Stimulated activated CD8-positive, alpha-beta memory T cell treated with anti-CD3 and anti-CD28 coated beads, Interleukin-7, amount 100 ng/mL, for 48 hours (primary cell): ENCODE data around the gene MARCHF11.

Experiments
- DNase-seq, 2 donors: peaks; one replicate each; pipeline ENCODE4 v3.0.0-alpha.2; 2020; ENCODE audit warnings: low read depth in 1 of 2; ENCODE audit errors: extremely low read depth in 1 of 2

MARCHF11 gene

GRCh38 chr5:16179511-16179935, at the start of gene MARCHF11:
MARCHF11 (minus strand) TSS chr5:16179791; CDS start chr5:16179575, 216 bp downstream.
- DNase-seq = no peak

DNA sequence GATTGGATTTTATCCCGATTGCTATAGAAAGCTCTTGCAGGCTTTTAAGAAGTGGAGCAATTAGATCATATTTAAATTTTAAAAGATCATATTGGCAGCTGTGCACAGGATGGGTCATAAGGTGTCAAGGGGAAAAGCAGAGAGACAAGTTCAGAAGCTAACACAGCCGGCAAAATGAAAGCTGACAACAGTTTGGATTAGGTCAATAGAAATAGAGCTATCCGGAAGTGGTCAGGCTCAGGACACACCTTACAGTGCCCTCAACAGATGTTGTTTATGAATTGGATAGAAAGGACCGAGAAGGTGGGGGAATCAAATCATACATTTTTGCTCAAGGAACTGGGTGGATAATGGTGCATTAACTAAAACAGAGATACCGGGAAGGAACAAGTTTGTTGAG, 46.3 kb upstream of the MARCHF11 start:
- DNase-seq = no peak

DNA sequence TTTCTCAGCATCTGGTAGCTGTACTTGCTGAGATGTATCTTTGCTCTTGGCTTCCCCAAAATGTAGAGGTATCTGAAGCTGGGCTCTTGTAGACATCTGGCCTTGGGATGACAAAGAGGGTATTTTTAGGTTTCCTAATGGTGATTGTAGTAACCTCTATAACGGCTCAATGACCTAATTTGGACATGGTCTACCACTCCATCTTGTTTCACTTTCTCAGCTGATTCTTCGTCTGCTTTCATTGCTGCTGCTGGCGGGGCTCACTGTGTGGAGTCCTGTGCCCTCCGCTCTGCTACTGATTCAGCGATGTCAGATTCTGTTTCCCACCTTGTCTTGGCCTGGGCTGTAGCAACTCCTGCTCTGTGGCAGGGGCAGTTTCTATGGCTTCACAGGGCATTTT, 12.7 kb upstream of the MARCHF11 start:
- no peak for DNase-seq

- DNase-seq = no peak
Observed at GRCh38 chr5:16180789-16181082, 1.1 kb upstream of the MARCHF11 start.

GRCh38 chr5:16179936-16180788, 571 bp upstream of the MARCHF11 start:
- no peak for DNase-seq

DNA sequence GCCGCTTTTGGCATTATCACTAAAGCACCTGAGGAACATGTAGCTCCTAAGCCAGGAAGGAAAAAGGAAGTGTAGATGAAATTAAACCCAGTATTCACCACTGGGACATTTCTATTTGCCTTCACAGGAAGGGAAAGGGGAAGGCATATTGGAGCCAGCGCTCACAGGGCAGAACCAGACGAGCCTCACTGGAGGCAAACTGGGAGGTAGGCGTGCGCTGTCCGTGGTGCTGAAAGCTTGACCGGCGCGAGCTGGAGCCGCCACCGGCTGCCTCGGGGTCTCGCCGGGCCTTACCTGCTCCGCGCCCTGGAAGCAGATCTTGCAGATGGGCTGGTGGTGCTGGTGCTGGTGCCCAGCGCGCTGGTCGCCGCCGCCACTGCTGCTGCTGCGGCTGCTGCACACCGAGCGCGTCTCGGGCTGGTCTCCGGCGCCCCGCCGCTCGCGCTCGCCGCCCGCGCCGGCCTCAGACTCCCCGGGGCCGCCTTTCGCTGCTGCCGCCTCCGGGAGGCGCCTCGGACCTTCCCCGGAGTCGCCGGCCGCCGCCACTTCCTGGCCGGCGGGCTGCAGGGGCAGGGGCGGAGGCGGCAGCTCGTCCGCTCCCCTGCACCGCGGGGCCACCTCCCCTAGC, 732 bp downstream of the MARCHF11 start:
- DNase-seq = peak in 1 of 2 donors; percentile 5

- DNase-seq = no peak
Observed at GRCh38 chr5:16169550-16169949, 10.0 kb downstream of the MARCHF11 start.

DNA sequence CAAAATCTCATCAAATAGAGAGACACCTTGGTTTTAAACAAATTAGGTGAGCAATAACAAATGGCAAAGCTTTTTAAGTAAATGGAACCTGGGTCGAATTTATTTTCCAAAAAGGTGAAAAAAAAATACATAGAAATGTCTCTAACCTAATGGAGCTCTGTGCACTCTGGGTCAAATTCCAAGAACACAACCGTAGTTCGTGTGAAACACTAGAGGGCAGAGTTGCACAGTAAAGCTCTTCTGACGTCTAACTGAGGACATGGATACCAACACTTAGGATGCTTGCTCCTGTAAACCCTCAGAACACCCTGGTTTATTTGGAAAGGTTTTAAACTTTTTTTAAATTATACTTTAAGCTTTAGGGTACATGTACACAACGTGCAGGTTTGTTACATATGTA, 18.9 kb downstream of the MARCHF11 start:
- DNase-seq = no peak

- no peak for DNase-seq
Observed at GRCh38 chr5:16159636-16160035, 20.0 kb downstream of the MARCHF11 start.

DNA sequence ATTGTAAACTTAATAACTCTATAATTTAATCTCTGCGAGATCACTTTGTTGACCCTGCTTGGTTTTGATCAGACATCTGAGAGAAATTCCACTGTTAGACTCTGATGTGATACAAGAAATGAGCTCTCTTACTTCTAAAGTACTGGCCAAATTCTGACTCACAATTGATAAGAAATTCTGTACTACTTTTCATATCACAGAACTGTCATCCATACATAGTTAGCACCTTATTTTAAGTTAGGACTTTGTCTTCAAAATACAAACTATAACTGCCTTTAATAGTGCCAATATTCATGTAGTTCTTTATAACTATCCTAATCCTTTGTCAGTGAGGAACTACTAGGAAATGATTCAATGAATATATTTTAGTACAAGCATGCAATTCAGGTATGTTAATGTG, 23.4 kb downstream of the MARCHF11 start:
- no peak for DNase-seq

- DNase-seq = no peak
Observed at GRCh38 chr5:16152601-16153568, 26.7 kb downstream of the MARCHF11 start.

- DNase-seq = no peak
Observed at GRCh38 chr5:16149621-16150020, 30.0 kb downstream of the MARCHF11 start.

DNA sequence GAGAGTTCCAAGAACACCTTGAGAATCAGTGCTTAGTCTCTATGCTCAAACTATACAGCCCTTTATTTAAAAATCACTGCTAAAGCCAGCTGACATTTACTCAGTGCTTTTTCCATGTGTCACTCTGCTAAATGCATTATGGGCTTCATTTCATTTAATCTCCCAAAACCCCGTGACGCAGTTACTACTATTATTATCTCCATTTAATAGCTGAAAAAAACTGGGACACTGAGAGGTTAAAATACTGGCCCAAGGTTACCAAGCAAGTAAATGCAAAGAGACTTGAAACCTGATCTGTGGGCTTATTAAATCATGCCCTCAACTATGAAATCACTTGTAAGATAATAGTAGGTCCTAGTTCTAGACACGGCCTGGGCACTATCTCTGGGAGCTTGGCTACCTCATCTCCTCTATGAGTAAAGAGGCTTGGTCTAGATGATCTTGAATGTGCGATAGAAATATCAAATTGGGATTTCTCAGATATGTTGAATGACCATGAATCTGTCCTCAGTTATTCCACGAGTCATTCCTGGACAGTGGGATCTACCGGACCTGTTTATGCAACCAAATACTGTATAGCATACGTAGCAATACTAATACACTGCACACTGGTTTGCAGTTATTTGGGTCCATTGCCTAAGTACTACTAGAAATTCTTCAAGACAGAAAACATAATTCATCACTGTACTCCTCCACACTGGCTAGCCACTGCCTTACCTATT, 32.3 kb downstream of the MARCHF11 start:
- no peak for DNase-seq

DNA sequence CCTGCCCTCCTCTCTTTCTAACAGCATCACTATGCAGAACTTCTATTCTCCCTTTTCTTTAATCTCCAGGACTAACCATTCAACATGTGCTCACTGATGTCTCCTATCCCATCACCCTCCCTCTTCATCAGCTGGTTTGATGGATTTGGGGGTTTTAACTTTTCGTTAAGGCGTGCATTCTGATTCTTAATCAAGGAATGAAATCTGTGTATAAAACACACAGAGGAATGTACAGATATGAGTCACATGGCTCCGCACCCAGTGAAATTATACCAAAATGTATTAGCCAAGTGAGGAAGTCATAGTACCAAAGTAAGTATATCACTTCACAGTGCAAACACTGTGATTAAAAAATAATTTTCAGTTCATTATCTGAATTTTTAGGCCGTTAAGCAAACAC, 35.2 kb downstream of the MARCHF11 start:
- DNase-seq = no peak

DNA sequence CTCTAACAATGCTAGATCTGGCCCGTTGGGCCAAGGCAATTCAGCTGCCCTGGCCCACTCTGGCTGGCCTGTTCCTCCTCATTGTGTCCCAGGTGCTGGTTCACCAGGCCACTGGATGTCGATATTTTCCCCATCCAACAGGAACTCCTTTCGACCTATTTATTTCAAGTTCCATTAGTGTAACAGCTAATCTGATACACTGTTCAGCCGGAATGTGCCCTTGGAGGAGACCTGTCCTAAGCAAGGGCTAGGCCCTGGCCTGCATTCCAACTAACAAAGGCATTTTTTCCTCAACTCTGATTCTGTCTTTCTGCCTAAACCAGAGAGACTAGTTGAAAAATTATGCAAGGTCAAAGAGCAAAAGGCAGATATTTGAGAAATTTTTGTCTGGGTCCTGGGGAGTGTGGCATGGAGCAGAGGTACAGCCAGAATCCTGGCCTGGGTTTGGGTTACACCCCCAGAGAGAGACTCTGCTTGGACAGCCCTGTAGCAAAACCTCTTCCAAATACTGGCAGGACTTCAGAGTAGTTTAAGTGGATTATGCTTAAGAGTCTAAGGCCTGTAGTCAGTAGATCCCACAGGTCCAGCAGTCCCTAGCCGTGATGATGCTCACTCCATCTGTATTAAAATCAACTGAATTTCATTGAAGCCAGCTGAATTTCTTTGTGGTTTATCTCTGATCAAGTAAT, 36.1 kb downstream of the MARCHF11 start:
- DNase-seq = no peak

GRCh38 chr5:16140944-16141343, 38.6 kb downstream of the MARCHF11 start:
- no peak for DNase-seq

DNA sequence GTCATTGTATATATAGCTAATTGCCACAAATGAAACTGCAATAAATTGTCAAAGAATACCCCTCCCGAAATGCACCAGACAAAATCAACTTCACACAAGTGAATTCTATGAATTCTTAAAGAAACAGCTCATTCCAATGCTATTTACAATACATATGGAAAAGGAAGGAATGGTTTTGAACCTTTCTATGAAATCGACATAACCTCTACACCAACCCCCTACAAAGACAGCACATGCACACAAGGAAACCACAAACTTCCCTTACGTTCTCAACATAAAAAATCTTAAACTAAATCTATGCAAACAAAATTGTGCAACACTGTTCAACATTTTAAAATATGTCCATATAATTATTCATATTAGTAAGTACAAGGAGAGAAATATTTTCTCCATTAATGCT, 39.2 kb downstream of the MARCHF11 start:
- no peak for DNase-seq

DNA sequence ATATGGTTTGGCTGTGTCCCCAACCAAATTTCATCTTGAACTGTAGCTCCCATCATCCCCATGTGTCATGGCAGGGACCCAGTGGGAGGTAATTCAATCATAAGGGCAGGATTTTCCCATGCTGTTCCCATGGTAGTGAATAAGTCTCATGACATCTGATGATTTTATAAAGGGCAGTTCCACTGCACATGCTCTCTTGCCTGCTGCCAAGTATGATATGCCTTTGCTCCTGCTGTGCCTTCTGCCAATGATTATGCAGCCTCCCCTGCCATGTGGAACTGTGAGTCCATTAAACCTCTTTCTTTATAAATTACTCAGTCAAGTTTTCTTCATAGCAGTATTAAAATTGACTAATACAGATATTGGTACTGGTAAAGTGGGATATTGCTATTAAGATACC, 42.4 kb downstream of the MARCHF11 start:
- DNase-seq = no peak

- DNase-seq = no peak
Observed at GRCh38 chr5:16135506-16135905, 44.1 kb downstream of the MARCHF11 start.

DNA sequence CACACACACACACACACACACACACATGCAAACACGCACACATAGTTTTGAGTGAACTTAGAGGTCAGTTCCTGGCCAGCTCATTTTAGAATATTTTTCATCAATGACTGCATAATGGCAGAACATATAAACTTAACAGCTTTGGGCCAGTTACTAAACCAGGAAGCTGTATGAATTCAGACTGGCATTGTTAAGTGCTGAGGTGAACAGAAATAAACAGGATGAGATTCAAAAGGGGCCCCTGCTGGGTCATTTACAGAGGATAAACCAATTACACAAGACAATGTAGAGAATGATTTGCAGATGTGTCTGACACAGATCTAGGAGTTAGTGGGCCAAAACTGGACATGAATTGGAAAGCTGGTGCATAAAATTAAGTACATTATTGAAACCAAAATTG, 44.6 kb downstream of the MARCHF11 start:
- DNase-seq = no peak
